NT2/D1 (cell line): ENCODE data around the gene TERT.

Experiments
- YY1 ChIP-seq: IDR thresholded peaks from 2 replicates; pipeline ENCODE4 v1.6.1; 2011; ENCODE audit not compliant: insufficient read length, insufficient read depth
- ZNF274 ChIP-seq: IDR thresholded peaks from 2 replicates; pipeline ENCODE4 v1.6.1; 2011; ENCODE audit warnings: mild to moderate bottlenecking, low read depth, low read length

DNA sequence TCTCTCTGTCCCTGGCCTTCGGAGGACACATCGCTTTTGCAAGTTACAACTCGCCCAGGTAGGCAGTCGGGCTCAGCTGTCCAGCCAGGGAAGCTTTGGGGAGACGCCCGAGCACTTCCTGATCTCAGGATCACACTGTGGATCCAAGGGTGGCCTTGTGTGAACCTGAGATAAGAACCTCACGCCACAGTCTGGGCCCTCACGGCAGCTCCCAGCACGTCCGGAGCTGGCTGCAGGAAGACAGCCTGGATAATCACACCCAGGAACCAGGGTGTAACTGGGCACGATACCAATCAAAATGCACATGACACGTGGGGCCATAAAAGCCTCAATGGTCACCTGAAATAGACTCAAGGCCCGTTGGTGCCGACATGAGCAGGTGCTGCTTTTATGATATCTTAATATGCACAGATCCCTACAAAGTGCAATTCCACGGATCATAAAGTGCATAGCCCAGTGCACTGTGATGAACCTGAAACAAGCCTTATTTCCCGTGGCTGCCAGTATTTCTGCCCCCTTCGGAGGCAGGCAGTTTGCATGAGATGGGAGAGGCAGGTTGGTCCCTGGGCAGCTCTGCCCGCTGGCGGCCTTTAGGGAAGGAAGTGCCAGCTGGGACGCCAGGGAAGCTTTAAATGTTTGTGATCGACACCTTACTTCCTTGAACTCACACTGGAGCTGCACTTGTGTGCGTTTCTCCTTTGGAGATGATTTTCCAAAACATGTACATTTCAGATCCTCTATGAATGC, 55.2 kb downstream of the TERT start:
- TF ChIP-seq ZNF274: no peak
- no peak for TF ChIP-seq YY1
